GM18858 (cell line): Measurements from ENCODE around the gene HIVEP1.
"Not testable (repeated sequence)": the region's sequence is repeated elsewhere in the genome, so short reads cannot be mapped to it uniquely, and the experiment has no call there.

Source experiments
- ATAC-seq: cut with Tn5 transposase; IDR thresholded peaks from one replicate; pipeline ENCODE4 v1.9.1; 2021; ENCODE audit not compliant: unreplicated experiment

The HIVEP1 gene

DNA sequence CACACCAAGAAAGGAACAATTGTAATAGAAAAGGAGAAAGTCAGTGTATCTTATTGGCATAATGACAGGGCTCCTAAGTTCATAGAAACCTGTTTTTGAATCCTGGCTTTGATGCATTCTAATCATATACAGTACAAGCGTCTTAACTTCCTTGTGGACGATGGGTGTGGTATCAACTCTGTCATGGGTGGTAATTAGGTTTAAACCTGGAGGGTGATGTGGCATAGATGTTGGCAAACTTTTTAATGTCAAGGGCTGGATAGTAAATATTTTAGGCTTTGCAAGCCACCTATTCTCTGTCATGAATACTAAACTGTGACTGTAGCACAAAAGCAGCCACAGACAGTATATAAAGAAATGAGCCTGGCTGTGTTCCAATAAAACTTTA is 139.3 kb downstream of the HIVEP1 start:
- no peak for ATAC-seq

DNA sequence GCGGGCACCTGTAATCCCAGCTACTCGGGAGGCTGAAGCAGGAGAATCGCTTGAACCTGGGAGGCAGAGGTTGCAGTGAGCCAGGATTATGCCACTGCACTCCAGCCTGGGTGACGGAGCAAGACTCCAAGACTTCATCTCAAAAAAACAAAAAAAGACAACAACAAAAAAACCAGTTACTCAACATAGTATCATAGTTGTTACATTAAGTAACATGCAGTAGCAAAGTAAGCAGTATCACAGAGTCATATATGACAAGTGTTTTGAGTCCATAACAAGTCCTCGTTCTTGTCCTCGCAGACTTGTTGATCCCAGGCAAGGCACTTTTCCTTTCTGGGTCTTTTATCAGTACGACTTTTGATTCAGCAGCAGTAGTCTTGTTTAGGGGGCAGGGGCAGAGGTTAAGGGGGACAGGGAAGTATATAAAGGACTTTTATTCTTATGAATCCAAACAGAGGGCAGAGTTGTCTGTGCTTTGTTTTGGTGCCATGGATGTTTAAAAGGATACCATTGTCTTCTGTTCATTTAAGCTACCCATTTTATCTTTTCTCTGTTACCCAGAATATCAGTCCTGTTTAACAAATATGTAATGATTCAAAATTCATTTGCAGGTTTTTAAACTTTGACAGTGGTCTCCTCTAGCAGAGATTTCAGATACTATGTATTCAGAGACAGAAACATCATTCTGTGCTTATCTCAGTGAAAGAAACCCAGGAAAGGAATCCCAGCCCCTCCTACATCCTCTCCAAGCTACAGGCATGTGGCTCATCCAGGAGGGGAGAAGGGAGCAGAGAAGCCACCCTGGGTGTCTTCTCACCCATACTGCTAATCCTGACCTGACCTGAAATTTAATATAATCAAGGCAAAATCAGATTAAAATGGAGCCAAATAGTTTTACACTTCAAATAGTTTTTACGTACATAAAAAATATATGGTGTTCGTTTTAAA is 140.2 kb downstream of the HIVEP1 start:
- no peak for ATAC-seq

DNA sequence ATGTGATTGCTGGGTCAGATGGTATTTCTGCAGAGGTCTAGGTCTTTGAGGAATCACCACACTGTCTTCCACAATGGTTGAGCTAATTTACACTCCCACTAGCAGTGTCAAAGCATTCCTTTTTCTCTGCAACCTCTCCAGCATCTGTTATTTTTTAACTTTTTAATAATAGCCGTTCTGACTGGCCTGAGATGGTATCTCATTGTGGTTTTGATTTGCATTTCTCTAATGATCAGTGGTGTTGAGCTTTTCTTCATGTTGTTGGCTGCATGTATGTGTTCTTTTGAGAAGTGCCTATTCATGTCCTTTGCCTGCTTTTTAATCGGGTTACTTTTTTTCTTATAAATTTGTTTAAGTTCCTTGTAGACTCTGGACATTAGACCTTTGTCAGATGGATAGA is 143.7 kb downstream of the HIVEP1 start:
- ATAC-seq, result not testable (repeated sequence)

DNA sequence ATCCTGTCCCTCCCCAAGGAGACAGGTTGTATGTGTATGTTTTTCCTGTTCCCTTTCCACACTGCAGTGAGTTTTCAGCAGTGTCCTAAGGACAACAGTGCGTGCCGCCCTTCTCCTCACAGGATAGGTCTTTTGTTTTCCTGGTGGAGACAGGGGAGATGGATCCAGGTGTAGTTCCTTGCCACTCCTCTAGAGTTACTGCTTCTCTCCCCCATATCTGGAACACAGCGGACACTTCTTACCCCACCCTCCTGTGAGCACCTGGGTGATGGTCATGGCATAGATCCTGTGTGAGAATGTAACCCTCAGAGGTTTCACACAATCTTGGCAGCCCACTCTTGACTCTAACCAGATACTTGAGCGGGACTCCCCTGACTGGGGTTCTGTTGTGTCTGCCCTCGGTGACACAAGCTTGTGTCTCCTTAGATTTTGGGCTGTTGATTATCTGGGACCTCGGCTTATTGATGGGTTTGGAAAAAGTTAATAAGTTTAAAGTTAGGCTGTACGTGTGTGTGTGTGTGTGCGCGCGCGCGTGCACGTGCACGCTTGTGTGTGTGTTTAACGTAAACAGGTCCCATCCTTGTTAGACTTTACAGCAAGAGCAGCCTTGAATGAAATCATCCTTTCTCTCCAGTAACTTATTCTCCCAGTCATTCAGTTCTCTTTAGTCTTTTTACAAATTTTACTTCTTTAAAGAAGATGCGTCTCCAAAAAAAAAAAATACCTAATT is 146.7 kb downstream of the HIVEP1 start:
- ATAC-seq, result no peak

DNA sequence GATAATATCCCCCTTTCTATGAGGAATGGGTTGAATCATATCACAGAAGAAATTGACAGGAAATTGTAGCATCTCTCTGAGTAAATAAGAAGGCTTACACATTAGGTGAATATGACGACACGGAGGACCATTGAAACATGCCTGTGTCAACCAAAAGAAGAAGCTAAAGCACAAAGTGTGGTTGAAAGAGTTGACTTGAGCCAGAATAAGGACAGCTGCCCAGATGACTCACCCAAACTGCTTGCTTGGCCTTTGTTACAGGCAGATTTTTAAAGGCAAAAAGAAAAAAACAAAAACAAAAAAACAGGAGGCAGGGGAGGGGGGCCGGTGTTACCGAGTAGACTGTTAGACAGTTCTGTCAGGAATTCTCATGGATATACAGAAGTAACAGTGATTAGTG is 148.2 kb downstream of the HIVEP1 start:
- no peak for ATAC-seq

DNA sequence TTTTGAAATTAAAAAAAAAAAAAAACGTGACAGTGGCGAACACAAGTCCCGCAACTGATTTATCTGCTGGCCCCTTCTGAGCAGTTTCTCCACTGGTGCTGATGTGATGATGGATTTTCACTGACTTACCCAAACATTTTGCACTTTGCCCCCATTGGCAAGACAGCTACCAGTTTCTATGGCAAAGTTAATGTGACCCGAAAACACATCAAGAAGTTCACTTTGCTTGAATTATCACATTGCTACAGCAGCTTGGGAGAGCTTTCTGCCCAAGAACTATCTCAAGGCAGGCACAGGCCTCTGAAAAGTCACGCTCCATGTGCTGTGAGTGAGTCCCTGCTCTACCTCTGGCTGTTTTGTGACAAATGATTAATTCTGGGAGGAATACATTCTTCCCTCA is 150.1 kb downstream of the HIVEP1 start:
- ATAC-seq, result no peak

DNA sequence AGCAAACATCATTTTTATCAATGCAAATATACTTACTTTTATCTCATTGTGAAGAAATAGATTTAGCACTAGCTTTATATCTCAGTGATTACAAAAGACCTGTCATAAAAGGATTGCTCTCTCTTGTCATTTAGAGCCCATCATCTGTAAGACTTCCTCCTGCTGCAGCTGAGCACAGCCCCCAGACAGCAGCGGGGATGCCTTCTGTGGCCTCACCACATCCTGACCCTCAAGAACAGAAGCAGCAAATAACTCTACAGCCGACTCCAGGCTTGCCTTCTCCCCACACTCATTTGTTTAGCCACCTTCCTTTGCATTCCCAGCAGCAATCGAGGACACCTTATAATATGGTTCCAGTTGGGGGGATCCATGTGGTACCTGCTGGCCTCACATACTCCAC is 151.0 kb downstream of the HIVEP1 start:
- no peak for ATAC-seq

DNA sequence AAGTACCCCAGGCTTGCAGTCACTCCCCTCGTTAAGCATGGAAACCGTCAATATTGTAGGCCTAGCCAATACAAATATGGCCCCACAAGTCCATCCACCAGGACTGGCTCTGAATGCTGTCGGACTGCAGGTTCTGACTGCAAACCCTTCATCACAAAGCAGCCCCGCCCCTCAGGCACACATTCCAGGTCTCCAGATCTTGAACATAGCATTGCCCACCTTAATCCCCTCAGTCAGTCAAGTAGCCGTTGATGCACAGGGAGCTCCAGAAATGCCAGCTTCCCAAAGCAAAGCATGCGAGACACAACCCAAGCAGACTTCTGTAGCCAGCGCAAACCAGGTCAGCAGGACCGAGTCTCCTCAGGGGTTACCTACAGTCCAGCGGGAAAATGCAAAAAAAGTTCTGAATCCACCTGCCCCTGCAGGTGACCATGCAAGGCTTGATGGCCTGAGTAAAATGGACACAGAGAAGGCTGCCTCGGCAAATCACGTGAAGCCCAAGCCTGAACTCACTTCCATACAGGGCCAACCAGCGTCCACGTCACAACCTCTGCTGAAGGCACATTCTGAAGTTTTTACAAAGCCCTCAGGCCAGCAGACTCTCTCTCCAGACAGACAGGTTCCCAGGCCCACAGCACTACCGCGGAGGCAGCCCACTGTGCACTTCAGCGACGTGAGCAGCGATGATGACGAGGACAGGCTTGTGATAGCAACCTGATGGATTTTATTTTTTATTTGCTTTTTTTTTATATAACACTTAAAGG is 151.8 kb downstream of the HIVEP1 start:
- no peak for ATAC-seq

DNA sequence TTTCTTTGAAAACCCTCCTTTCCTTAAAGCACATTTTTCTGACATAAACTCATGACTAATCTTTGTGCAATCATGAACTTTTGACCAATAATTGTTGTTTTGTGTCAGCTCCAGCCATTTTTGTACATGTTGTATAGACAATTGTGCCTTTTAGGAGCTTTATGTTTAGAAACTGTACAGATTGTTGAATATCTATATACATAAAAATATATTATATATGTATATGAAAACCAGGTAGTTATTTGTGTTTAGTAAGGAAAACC is 152.3 kb downstream of the HIVEP1 start:
- ATAC-seq, result no peak

DNA sequence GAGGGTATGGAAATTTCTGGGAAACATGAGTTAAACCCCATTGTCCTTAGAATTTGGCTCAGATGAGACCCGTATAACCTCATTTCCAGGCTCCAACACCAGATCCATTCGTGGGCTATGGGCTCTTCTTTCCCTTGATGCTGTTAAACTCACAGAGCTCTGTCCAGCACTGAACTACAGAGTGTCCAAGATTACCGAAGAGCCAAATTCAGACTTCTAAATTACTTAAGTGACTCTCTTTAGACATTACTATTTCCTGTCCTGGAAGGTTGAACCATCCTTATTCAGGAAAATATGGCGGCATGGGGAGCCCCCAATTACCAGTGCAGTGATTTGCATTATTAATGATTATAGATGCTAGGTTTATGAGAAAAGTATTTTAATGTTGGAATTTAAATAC is 153.2 kb downstream of the HIVEP1 start:
- ATAC-seq, result no peak

DNA sequence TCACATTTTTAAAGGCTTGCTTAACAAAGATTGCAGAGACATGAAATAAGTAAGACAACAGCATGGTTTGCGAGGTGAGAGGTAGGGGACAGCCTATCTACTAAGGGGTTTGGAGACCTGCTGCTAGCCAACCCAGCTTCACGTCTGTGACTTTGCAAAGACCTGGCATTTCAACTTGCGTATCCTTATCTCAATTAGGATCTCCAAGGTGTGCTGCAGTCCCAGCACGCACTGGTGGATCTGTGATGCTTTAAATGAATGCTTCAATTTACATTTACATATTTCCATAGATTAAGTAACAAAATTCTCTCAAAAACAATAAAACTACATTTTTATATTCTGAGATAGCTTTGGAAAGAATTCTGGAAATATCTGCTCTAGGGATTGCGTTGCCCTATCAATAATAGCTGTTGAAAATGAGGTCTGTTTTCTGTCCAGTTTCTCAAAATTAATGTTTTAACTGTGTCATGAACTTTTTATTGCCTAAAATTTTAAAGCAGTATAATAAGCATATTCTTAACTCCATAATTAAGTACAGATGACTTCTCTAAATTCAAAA is 153.7 kb downstream of the HIVEP1 start:
- ATAC-seq, result no peak

DNA sequence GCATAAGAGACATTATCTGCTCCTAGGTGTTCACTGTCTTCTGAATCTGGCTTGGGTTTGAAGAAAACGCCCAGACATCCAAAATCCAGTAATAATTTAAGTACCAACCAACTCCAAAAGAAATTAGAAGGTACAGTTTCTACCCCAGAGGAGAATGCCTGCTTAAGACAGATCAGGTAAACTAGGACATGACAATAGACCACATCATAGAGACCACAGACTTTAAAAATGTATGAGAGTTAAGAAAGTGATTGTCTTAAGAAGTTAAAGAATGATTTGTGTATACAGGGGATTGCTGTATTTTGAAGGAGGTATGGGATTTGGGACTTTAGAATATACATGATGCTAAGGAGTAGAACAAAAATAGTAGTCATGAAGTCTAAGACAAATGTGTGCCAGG is 157.3 kb downstream of the HIVEP1 start:
- no peak for ATAC-seq

DNA sequence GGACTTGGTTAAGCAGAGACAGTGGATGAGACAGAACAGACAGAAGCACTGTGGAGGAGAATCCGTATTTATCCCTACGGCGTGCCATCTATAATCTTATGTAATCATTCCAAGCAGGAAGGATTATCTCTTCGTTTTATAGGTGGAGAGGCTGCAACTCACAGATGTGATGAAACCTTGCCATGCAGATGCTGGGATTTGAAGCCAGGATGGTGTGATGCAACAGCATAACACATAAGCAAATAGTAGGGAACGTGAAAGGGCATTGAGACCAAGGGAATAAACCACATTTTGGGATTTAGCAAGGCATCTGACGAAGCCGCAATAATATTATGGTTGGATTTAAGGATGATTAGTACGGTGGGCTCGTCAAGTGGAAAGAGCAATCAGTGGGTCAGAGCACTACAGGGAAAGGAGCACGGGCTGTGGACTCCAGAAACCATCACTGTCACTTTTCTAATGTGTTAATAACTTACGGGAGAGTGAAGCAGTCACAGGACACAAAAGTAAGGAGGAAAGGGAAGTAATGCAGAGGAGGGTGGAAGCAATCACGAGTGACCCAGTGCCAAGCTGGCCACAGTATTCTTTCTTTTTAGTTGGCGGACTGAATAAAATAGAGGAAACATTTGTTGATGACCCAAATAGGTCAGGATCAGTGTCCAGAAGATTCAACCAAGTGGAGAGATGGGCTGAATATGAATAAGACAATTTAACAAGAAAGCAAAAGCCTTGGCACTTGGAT is 158.4 kb downstream of the HIVEP1 start:
- ATAC-seq, result no peak

DNA sequence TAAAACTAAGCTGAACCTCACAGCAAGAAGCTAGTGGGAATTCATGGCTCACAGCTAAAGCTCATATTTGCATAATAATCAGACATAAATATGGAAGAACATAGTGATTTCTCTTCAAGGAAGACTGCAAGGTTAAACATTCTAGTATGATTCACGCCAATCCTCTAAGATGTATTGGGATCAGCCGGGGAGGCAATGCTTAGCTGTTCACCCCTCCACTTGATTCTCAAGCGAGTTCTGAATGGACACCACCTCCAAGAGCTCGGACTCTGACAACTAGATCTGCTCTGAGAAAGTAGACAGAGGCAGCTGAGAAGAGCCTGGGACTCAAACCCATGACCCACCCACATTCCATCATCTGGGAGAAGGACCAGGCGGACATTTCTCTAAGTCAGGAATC is 159.6 kb downstream of the HIVEP1 start:
- ATAC-seq, result no peak

DNA sequence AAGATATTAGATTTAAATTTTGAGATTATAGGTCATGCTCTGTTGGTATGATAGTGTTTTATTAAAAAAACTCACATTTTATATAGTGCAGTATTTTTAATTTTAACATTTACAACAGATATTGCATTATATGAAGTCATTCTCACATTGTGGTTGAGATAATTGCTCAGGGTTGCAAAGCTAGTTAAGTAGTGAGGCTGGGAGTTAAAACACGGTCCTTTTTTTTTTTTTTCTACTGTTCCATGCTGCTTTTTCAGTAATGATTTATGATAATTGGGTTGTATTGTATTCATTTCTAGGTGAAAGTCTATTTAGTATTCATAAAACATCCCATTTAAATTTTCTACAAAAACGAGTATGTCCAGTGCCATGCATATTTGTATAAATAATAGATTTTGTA is 160.5 kb downstream of the HIVEP1 start:
- ATAC-seq, result no peak

DNA sequence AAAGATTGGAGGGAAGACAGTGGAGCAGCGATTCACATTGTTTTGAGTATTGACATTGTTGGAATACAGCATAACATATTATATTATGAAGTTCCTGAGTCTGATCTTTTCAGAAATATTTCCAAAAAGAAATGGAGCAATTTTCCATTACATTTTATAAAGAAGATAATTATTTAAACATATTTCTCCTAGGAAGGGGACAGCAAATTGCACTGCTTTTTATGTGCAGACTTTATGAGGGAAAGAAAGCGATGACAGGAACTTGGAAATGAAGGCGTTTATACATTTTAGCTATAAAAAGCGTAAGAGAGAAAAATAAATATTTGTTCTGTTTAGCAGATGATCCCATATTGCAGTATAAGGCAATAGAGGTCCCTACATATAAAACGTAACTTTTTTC is 161.1 kb downstream of the HIVEP1 start:
- no peak for ATAC-seq

DNA sequence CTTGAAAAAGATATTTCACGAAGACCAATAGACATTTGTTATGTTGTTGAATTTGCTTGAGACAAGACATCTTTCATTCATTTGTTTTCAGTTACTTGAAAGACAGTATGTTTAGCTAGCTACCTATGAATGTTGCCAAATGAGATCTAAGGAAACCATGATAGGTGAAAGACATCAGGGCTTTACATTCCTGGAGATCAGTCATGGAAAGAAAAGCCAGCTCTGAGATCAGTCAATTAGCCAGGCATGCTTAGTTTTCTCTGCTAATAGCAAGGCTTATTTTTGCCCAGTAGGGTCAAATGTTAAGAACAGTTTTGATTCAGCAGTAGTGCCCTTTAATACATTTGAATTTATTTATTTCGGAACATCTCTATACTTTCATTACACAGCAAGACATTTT is 161.5 kb downstream of the HIVEP1 start:
- no peak for ATAC-seq

DNA sequence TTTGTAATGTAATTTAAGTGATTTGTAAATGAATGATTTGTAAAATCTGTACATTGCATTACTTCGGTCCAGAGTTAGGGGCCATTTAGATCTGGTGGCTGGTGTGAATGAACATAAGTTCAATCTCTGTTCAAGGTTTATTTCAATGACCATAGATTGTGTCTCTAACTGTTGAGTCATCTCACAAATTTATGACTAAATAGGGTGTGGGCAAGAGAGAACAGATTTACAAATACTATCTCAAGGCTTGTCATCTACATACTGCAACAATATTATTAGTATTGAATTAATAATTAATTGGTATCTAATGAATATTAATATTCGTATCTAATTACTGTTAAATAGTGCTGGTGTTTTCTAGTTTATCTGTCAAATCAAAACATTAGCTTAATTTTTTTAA is 162.8 kb downstream of the HIVEP1 start:
- ATAC-seq, result no peak

DNA sequence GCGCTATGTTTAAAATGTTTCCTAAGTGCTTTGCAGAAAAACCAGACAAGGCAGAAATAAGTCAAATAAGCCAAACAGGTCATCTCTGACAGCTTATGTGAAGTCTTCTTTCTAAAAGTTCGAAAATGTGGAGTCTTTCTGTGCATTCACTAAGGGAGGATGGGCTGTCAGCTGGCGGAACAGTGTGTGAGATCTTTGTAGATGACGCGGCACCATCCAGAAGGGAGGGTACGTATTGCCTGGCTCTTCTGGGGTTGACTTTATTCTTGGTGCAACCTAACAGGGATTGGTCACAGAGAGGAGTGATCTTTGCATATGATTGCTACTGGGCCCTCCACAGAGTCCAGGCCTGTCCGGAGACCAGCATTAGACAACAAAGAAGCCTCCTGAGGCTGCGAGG is 163.5 kb downstream of the HIVEP1 start:
- no peak for ATAC-seq

DNA sequence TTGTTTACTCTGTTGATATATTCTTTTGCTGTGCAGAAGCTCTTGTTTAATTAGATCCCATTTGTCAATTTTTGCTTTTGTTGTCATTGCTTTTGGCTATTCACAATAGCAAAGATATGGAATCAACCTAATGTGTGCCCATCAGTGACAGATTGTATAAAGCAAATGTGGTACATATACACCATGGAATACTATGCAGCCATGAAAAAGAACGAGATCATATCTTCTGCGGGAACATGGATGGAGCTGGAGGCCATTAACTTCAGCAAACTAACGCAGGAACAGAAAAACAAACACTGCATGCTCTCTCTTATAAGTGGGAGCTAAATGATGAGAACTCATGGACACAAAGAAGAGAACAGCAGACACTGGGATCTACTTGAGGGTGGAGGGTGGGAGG is 164.7 kb downstream of the HIVEP1 start:
- not testable (repeated sequence) for ATAC-seq

DNA sequence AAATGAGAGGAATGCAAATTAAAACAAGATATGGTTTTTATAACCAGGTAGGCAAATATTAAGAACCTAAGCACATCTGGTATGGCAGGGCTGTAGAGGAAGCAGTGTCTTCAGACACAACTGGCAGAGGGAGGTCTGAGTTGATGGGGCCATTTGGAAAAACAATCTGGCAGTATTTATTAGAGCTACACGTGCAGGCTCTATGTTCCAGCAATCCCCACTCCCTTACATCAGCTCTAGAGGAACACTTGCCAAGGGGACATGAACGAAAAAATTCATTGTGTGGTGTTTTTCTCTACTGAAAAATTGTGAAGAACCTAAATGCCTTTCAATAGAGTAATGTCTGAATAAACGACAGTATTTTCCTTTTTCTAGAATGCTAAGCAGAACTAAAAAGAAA is 166.4 kb downstream of the HIVEP1 start:
- no peak for ATAC-seq
